A673 (cell line): ENCODE data around the gene FGFBP3. TPM values are rescaled to one million over a fixed set of nuclear protein-coding genes. Genes with fewer than 3 reads are reported as not detected.

Experiments
- BruUV-seq: library from RNA; stranded (reverse); fragments of 400-500 nt; replicated peaks from 2 replicates; lab custom pipeline; 2021; lab: Mats Ljungman, UMichigan
- CTCF ChIA-PET: fragments of 300-600 bp; sonication (Branson Sonifier 250); formaldehyde crosslinking; loops from one replicate; lab custom pipeline; 2022; ENCODE audit warnings: antibody characterized with exemption; lab: Charles Lee
- POLR2A ChIA-PET: fragments of 300-600 bp; sonication (Branson Sonifier 250); formaldehyde crosslinking; loops from one replicate; lab custom pipeline; 2022; ENCODE audit warnings: antibody characterized with exemption; ENCODE audit not compliant: low non-redundant PET; lab: Charles Lee
- DNase-seq: peaks from one replicate; pipeline ENCODE4 v3.0.0-alpha.2; 2015; ENCODE audit warnings: low spot score
- H3K27ac ChIP-seq: fragments of 200-600 bp; sonication (generic); 2 replicates; pipeline ENCODE4 v1.5.1; 2016; ENCODE audit warnings: mixed run types, low read depth, mild to moderate bottlenecking, mixed read lengths, antibody characterized with exemption, low read length; ENCODE audit not compliant: poor library complexity, severe bottlenecking
- H3K27me3 ChIP-seq: fragments of 200-600 bp; sonication (generic); replicated peaks from 2 replicates; pipeline ENCODE4 v1.6.1; 2017; ENCODE audit warnings: mixed run types, low read depth, mild to moderate bottlenecking, mixed read lengths, antibody characterized with exemption, low read length; ENCODE audit not compliant: insufficient read depth, poor library complexity
- H3K36me3 ChIP-seq: fragments of 200-600 bp; sonication (generic); 2 replicates; pipeline ENCODE4 v1.6.1; 2016; ENCODE audit warnings: mixed run types, mild to moderate bottlenecking, mixed read lengths, antibody characterized with exemption, low read length; ENCODE audit not compliant: insufficient read depth, poor library complexity, severe bottlenecking
- H3K4me1 ChIP-seq: fragments of 200-600 bp; sonication (generic); 2 replicates; pipeline ENCODE4 v1.6.1; 2017; ENCODE audit warnings: mixed run types, mild to moderate bottlenecking, mixed read lengths, antibody characterized with exemption, low read length; ENCODE audit not compliant: insufficient read depth, poor library complexity, severe bottlenecking
- H3K4me3 ChIP-seq: fragments of 200-600 bp; sonication (generic); 2 replicates; pipeline ENCODE4 v1.5.1; 2016; ENCODE audit warnings: low read depth, mixed run types, mild to moderate bottlenecking, mixed read lengths, low read length; ENCODE audit not compliant: poor library complexity, severe bottlenecking
- H3K9me3 ChIP-seq: fragments of 200-600 bp; sonication (generic); 2 replicates; pipeline ENCODE4 v1.6.1; 2016; ENCODE audit warnings: mixed run types, low read depth, mild to moderate bottlenecking, mixed read lengths, antibody characterized with exemption, low read length; ENCODE audit not compliant: poor library complexity, severe bottlenecking
- CTCF ChIP-seq: fragments of 300-800, 200-600 bp; sonication (generic); conservative IDR thresholded peaks from 2 replicates; pipeline ENCODE4 v1.5.1; 2017; ENCODE audit warnings: low read depth, mild to moderate bottlenecking, antibody characterized with exemption, low read length, moderate library complexity, mixed read lengths
- EZH2 ChIP-seq: fragments of 200-600 bp; sonication (generic); IDR thresholded peaks from 2 replicates; pipeline ENCODE4 v1.6.1; 2017; ENCODE audit warnings: borderline replicate concordance, low read depth, mild to moderate bottlenecking, mixed read lengths, antibody characterized with exemption, low read length; ENCODE audit not compliant: poor library complexity, severe bottlenecking
- intact Hi-C: fragments of 100-400 bp; cut with micrococcal nuclease; formaldehyde crosslinking; loops from one replicate; pipeline ENCODE4 v1.10.0; 2022; ENCODE audit not compliant: unreplicated experiment
- total RNA-seq: library from RNA; stranded (reverse); gene quantifications from 2 replicates; pipeline ENCODE4 v1.2.3, GENCODE V29; 2021

Gene FGFBP3
- total RNA-seq, 1 experiment from 2014 or later, result 5.7 TPM

GRCh38 chr10:91891125-91892001 is 17.9 kb downstream of the FGFBP3 start:
- intact Hi-C loops, result no loop called here
- POLR2A ChIA-PET, result interaction anchor here (0.6 kb wide), 1 partner anchor 14 kb away, joined by 3 read pairs; no protein-coding TSS in a partner anchor

GRCh38 chr10:91887272-91888076 is 21.8 kb downstream of the FGFBP3 start:
- Histone ChIP-seq H3K36me3 (no peaks in the 10 kb centered on the region), H3K9me3 (no peaks in the 10 kb centered on the region), H3K4me3 (peak overlapping the region; percentile 44), H3K4me1 (peaks cover 25% of the 10 kb centered on the region), H3K27ac (no peak overlapping the region), H3K27me3 (peaks cover 14% of the 10 kb centered on the region)
- no TSS peak for BruUV-seq
- intact Hi-C loops, result no loop called here
- POLR2A ChIA-PET, result no interaction called here
- peak; percentile 49 for DNase-seq
- CTCF ChIA-PET, result interaction anchor here (0.6 to 1.0 kb wide), 2 partner anchors 10 to 26 kb away, joined by 3 to 4 read pairs; no protein-coding TSS in a partner anchor
- TF ChIP-seq EZH2 (no peak), CTCF (no peak)

More at GRCh38 chr10:91891125-91892001, 17.9 kb downstream of the FGFBP3 start:
- TF ChIP-seq EZH2 (no peak), CTCF (no peak)
- no peak overlapping the region for H3K27ac ChIP-seq
- CTCF ChIA-PET, result no interaction called here
- no peaks in the 10 kb centered on the region for H3K27me3 ChIP-seq
- no TSS peak for BruUV-seq
- no peaks in the 10 kb centered on the region for H3K36me3 ChIP-seq
- DNase-seq, result no peak
- H3K9me3 ChIP-seq, result no peaks in the 10 kb centered on the region
- H3K4me3 ChIP-seq, result no peak overlapping the region
- peaks cover 8% of the 10 kb centered on the region for H3K4me1 ChIP-seq

GRCh38 chr10:91886954-91887271 is 22.4 kb downstream of the FGFBP3 start:
- peaks cover 25% of the 10 kb centered on the region for H3K4me1 ChIP-seq
- peak overlapping the region; percentile 44 for H3K4me3 ChIP-seq
- no TSS peak for BruUV-seq
- H3K9me3 ChIP-seq, result no peaks in the 10 kb centered on the region
- DNase-seq, result no peak
- TF ChIP-seq CTCF (no peak), EZH2 (no peak)
- ChIA-PET POLR2A (no interaction called here), CTCF (interaction anchor here (0.6 to 1.0 kb wide), 2 partner anchors 10 to 26 kb away, joined by 3 to 4 read pairs; no protein-coding TSS in a partner anchor)
- H3K27ac ChIP-seq, result no peak overlapping the region
- intact Hi-C loops, result no loop called here
- peaks cover 17% of the 10 kb centered on the region for H3K27me3 ChIP-seq
- H3K36me3 ChIP-seq, result no peaks in the 10 kb centered on the region
